ACHN (cell line): Measurements from ENCODE around the gene DISC1.
"Not testable (repeated sequence)": the region's sequence is repeated elsewhere in the genome, so short reads cannot be mapped to it uniquely, and the experiment has no call there.

Experiments
- DNase-seq: peaks from one replicate; pipeline ENCODE4 v3.0.0-alpha.2; 2015
- in situ Hi-C: cut with HindIII; loops from 2 replicates; pipeline ENCODE4 v1.10.0; 2017; ENCODE audit warnings: low sequenced_read_pairs, low pct_ligation_motif_present, low pct_unique_long_range_greater_than_20kb

DISC1 gene

GRCh38 chr1:231736464-231736863 is 109.9 kb downstream of the DISC1 start:
- in situ Hi-C loops, result no loop called here
- no peak for DNase-seq

GRCh38 chr1:231738554-231738953 is 112.0 kb downstream of the DISC1 start:
- no peak for DNase-seq
- in situ Hi-C loops, result no loop called here

GRCh38 chr1:231743966-231744365 is 117.4 kb downstream of the DISC1 start:
- in situ Hi-C loops, result no loop called here
- no peak for DNase-seq

- no peak for DNase-seq
- in situ Hi-C loops, result no loop called here
These were observed 122.3 kb downstream of the DISC1 start for GRCh38 chr1:231748760-231749415.

GRCh38 chr1:231750296-231750695 is 123.7 kb downstream of the DISC1 start:
- in situ Hi-C loops, result no loop called here

GRCh38 chr1:231750818-231751362 is 124.3 kb downstream of the DISC1 start:
- no peak for DNase-seq

More at GRCh38 chr1:231750296-231750695, 123.7 kb downstream of the DISC1 start:
- DNase-seq, result no peak

GRCh38 chr1:231751415-231751814 is 124.8 kb downstream of the DISC1 start:
- DNase-seq, result no peak
- in situ Hi-C loops, result no loop called here

More at GRCh38 chr1:231750818-231751362, 124.3 kb downstream of the DISC1 start:
- in situ Hi-C loops, result no loop called here

- in situ Hi-C loops, result no loop called here
- DNase-seq, result no peak
These were observed 126.7 kb downstream of the DISC1 start for GRCh38 chr1:231753313-231753712.

- DNase-seq, result no peak
- in situ Hi-C loops, result no loop called here
These were observed 130.5 kb downstream of the DISC1 start for GRCh38 chr1:231757101-231757404.

GRCh38 chr1:231757759-231758158 is 131.2 kb downstream of the DISC1 start:
- no peak for DNase-seq
- in situ Hi-C loops, result no loop called here

GRCh38 chr1:231761252-231761651 is 134.7 kb downstream of the DISC1 start:
- DNase-seq, result no peak
- in situ Hi-C loops, result no loop called here

- in situ Hi-C loops, result no loop called here
- DNase-seq, result no peak
These were observed 135.4 kb downstream of the DISC1 start for GRCh38 chr1:231761747-231762541.

- DNase-seq, result no peak
- in situ Hi-C loops, result no loop called here
These were observed 136.9 kb downstream of the DISC1 start for GRCh38 chr1:231763456-231763855.

GRCh38 chr1:231765825-231766224 is 139.2 kb downstream of the DISC1 start:
- in situ Hi-C loops, DNase-seq: not testable (repeated sequence)

- in situ Hi-C loops, result no loop called here
- DNase-seq, result no peak
These were observed 140.9 kb downstream of the DISC1 start for GRCh38 chr1:231767471-231767870.

GRCh38 chr1:231768416-231768815 is 141.8 kb downstream of the DISC1 start:
- in situ Hi-C loops, result no loop called here
- DNase-seq, result no peak

GRCh38 chr1:231770506-231771175 is 144.1 kb downstream of the DISC1 start:
- no peak for DNase-seq
- in situ Hi-C loops, result no loop called here

- no peak for DNase-seq
- in situ Hi-C loops, result no loop called here
These were observed 148.2 kb downstream of the DISC1 start for GRCh38 chr1:231774719-231775335.
